Measurements from ENCODE around the gene TMEM11.

The TMEM11 gene

DNA sequence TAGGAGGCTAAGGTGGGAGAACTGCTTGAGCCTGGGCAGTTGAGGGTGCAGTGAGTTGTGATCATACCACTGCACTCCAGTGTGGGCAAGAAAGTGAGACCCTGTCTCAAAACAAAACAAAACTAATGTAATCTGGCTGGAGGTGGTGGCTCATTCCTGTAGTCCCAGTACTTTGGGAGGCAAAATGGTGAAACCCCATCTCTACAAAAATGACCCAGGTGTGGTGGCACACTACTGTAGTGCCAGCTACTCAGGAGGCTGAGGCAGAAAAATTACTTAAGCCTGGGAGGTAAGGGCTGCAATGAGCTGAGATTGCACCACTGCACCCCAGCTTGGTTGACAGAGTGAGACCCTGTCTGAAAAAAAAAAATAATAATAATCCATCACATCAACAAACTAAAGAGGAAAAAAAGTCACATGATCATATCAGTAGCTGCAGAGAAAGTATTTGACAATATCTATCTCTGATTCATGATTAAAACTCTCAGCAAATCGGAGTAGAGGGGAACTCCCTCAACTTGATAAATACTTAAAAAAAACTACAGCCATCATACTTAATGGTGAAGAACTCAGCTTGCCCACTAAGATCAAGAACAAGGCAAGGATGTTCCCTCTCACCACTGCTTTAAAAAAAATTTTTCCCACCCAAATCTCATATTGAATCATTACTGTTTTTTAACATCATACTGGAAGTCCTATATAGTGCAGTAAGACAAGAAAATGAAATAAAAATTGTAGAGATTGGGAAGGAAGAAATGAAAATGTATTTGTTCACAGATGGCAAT is 56.2 kb downstream of the TMEM11 start:
- DNase-seq: no peak

DNA sequence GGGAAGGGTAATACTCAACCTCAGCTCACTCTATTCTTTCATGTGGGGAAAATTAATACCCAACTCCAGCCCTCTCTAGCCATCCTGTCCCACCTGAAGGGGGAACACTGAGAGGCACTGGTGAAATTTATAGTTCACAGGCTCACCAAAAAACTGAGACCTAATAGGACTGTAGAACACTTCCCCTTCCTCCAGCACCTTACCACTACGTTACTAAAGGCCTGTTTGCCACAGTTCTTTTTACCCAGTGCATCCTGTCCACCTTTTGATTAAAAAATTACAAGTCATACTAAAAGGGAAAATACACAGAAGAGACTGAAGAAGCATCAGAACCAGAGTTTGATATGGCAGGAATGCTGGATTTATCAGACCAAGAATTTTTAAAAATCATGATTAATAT is 61.2 kb downstream of the TMEM11 start:
- DNase-seq: no peak

DNA sequence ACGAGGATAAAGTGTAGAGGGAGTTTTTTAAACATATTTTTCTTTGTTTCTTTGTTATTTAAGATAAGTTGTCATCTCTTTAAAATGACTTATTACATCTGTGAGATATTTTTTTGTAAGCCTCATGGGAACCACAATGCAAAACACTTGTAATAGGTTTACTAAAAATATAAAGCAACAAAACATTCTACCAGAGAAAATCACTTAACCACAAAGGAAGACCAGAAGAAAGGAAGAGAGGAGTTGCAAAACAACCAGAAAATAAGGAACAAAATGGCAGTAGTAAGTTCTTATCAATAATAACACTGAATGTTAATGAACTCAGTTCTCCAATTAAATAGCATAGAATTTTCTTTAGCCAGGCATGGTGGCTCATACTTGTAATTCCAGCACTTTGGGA is 64.3 kb downstream of the TMEM11 start:
- DNase-seq: no peak
